SHP77 treated with DMSO at 0.1 percent for 48 hours (cell line): ENCODE measurements around the gene MRE11.
"Not testable (repeated sequence)": the region's sequence is repeated elsewhere in the genome, so short reads cannot be mapped to it uniquely, and the experiment has no call there.

Experiments used
- DNase-seq: peaks from one replicate; lab custom pipeline; 2025; lab: John Stamatoyannopoulos, UW

MRE11 gene

DNA sequence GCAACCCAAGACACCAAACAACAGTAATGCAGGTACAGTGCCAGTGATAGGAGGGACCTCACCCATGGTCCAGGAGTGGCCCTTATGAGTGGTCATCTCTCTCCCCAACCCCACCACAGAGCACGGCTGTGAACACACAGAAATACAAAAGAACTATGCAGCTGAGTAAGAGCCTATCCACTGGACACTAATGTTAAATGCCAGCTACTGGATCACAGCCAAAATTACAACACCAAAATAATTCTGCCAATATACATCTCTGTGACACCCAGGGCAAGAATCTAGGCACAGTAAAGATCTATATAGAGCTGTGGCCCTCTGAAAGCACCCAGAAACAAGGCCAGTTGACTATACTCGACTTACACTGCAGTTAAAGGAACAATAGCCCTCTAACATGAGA lies 69.6 kb downstream of the MRE11 start:
- no peak for DNase-seq

DNA sequence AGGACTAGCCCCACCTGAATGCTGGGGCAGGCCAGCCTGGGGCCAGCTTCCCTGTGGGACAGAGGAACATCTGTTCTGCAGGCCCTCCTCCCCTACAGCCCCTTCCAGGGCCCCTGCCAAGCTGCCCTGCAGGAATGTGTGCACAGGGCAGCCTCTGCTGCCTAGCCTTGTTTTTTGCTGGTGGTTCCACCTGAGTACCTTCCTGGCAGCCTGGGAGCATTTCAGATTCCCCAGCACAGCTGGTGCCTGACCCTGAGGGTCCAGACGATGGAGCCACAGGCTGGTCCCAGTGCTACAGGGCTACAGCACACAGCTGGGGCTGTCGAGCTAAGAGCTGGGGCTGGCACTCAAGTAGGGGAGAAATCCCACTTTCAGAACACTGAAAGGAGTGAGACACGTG lies 70.1 kb downstream of the MRE11 start:
- no peak for DNase-seq

DNA sequence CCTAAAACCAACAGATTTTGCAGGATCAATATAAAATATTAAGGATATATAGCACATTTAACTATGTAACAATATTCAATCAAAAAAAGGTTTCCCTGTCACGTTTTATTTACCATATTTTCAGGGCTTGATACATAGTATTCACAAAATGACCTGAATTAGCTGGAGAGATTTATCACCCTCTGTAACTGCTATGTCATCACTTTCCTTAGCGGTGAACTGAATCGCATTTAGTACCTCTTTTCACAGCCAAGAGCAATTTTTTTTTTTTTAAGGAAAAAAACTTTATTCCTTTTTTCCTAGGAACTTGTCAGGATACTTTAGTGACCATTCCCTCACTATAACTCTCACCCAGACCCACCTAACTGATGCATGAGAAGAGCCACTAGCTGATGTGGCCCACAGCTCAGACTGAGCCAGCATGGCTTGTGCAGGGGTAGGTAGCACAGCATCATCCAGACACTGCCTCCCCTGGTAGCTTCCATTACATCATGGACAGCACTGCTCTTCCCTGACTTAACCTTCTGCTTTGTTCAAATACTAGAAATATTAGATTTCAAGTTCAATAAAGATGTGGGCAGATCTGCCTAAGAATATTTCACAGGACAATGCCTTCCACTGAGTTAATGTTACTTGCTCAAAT lies 75.4 kb downstream of the MRE11 start:
- DNase-seq, result no peak

DNA sequence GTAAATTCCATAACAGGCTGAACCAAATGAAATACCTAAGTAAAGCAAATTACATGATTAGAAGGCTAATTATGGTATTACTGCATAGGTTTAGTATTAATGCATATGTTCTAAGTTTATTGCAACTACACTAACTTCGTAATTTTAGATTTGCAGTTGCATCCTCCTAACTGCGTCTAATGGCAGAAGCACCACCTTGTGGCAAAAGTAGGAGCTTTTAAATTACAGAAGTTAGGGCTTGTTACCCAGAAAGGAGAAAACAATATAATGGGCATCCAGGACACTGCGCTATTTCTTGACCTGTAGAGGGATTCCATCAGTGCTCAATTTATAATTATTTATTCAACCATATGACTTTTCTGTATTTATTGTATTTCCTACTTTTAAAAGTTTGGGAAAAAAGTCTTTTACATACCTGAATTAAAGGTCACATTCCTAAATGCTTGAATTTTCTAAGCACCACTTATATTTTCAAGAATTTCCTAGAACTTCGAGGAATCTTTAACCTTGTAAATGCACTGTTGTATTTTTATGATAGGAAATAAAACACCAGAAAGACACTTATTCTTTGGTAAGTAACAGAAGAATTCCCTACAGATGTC lies 76.2 kb downstream of the MRE11 start:
- no peak for DNase-seq

DNA sequence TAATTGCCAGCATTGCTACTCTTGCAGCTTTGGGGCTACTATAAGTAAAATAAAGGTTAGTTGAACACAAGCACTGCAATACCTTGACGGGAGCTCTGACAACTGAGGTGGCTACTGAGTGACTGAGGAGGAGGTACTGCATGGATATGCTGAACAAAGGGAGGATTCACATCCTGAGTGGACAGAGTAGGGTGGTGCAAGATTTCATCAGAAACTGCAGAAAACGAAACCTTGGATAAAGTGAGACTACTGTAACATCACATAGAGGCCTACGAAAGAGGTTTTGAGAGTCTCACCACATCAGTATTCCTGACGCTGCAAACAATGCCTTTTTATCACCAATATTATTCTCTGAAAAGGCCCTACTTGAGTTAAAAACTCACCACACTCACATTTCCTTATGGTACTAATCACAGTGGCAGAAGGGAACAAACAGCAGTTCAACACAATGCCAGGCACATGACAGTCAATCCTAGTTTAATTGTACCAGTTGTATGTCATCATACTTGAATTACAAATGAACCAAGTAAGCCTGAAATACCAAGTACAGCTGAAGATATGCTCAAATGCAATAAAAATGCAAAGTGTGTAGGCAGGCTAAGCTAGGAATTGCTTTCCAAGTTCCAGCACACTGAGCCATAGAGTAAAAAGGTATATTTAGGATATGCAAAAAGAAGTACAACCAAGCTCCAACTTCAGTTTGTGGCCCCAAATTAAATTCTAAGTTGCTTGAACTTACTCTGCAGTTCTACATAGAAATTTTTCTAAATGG lies 88.4 kb downstream of the MRE11 start:
- no peak for DNase-seq

DNA sequence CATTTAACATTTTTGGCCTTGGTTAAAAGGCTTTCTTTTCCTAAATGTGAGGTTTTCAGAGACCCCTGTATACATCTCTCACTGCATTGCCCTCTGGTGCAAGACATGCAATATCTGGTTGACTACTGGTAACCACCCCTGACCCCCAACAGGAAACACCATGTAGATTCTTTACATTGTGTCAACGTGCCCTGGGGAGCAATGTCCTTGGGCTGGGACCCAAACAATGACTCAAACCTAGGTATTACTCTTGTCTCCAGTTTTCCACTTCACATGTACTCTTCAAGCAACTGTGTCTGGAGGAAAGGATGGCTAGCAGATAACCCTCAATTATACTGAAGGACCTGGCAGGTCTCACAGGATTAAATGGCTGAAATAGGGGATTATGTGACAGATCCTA lies 91.3 kb downstream of the MRE11 start:
- DNase-seq, result no peak

DNA sequence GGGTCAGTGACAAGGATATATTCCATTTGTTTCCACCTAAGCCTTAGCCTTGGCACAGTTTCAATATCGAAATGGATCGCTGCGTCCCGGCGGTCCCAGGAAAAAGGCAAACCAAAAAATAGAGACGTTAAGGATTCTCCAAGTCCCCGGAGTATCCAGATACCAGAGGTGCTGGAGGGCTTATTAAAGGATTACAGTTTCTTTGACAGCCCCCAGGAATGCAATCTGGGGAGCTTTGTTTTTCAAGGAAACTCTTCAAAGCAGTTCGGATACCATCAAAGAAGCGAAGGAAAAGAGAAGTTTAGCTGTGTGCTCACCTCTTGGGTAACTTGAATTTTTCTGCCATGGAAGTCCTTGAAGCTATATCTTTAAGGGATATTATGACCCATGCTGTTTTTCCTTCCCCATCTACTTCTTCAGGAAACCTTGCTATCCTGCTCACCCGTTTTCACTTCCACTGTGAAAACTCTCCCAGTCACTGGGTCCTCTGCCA lies 91.8 kb downstream of the MRE11 start:
- DNase-seq, result no peak

DNA sequence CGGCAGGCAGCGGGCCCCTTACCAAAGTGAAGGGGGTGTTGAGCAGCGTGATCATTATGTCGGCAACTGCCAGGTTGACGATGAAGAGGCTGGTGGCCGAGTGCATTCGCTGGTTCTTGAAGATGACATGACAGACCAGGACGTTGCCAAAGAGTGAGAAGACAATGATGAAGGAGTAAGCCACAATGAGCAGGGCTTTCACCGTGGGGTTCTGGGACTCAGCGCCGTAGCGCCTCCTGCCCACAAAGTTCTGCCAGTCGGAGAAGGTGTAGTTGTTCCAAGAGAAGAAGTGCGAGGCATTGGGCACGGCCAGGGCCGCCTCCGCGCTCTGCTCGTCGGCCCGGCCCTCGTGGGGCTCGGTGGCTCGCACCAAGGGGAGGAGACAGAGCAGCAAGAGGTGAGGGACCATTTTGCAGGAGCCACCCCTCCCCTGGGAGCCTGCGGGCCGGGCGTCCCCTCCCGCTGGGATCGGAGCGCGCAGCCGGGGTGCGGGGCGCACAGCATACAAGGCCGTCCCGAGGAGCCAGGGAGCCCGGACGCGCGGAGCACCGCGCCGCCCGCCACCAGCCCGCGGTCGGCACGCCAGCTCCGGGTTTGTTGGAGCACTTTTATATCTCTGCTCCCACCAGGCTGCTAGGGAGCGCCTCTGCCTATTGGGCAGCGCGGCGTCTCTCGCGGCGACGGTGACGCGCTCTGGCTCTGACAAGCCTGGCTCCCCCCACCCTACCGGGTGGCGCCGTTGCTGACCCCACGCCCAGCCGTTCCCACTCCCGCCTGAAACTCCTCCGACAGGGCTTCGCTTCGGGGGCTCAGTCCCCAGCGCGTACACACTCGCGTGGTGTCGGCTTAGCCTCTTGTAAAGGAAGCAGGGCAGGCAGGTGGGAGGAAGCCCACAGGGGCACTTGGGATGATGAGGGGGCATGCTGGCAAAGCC lies 92.5 kb downstream of the MRE11 start, which contains the start of gene GPR83:
Gene GPR83 (minus strand): TSS at position 581 of the 934 bp plus-strand sequence. CDS start 172 bp downstream, at position 409.
- no peak for DNase-seq

DNA sequence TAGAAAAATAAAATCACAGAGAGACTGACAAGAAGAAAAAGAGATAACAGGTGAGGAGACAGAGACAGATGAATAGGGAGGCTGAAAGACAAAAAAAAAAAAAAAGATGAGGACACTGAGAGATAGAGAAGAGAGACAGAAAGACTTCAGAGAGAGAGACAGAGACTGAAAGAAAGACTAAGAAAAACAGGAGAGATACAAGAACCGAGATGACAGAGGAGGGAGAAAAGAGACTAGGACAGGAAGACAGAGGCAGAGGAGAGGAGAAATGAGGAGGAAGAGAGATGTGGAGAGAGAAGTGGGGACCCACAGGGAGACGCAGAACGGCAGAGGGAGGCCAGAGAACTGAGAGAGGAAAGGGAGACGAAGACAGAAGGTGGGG lies 93.2 kb downstream of the MRE11 start:
- no peak for DNase-seq

DNA sequence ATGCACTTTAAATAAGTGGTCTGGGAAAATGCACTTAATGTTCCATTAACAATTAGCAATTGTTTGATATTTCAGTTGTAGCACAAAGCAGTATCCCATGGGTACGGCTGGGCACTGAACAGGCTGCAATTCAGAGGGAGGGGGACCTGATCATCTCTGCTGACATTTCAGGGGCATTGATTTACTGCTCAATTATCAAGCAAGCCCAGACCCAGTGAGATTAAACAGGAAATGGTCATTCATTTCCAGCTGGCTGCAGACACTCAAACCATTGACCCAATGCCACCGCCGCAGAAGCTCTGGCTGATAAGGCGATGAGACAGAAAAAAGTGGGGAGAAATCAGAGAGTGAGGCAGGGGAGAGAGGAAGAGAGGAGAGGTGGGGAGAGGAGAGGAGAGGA lies 93.6 kb downstream of the MRE11 start:
- no peak for DNase-seq

DNA sequence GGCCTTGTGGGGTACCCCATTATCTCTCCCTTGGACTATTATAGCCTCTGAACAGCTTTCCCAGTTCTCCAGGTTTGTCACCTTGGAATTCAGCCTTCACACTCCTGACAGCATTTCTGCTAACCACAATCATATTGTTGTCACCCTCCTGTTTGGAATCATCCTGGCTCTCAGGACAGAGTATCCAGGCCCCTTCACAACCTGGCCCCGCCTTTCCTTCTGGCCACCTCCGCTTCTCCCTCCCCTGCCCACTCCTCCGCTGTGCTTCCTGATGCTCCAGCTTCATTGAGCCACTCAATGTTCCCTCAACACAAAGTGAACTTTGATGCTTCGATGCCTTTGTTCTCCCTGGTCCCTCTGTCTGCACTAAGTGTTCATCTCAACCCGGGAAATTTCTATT lies 95.5 kb downstream of the MRE11 start:
- no peak for DNase-seq

DNA sequence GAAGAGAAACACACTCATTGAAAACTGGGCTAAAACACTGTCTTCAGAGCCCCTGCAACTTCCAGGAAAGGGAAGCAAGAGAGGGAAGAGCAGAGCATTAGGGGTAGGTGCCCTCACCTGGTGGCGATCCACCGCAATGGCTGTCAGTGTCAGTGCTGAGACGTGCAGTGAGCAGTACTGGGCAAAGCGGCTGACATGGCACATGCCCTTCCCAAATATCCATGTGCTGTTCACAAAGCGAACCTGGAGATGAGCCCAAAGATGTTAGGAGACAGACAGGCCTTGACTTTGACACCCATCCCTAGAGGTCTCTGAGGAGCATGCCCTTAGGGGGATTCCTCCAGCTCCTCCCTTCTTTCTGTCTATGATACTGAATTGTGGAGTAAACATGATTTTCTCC lies 97.4 kb downstream of the MRE11 start:
- no peak for DNase-seq

DNA sequence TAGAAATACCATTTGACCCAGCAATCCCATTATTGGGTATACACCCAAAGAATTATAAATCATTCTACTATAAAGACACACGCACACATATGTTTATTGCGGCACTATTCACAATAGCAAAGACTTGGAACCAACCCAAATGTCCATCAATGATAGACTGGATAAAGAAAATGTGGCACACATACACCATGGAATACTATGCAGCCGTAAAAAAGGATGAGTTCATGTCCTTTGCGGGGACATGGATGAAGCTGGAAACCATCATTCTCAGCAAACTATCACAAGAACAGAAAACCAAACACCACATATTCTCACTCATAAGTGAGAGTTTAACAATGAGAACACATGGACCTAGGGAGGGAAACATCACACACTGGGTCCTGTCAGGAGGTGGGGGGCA lies 101.7 kb downstream of the MRE11 start:
- not testable (repeated sequence) for DNase-seq

DNA sequence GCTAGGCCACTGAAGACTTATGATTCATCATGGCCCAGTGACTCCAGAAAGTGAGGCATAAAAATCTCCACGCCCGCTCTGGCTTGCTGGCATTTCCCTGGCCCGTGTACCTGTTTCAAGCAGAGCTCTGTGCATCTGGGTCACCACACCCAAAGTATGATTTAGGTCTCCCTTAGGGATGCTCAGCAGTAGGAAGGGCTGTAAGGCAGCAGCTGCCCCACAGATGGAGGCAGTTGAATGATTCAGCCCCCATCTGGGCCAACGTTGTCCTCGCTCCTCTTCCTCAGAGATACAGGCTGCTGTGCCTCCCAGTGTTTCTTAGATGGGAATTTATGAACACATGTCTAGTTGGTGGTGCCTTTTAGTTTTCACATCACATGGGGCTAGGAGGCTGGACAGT lies 114.0 kb downstream of the MRE11 start:
- no peak for DNase-seq

DNA sequence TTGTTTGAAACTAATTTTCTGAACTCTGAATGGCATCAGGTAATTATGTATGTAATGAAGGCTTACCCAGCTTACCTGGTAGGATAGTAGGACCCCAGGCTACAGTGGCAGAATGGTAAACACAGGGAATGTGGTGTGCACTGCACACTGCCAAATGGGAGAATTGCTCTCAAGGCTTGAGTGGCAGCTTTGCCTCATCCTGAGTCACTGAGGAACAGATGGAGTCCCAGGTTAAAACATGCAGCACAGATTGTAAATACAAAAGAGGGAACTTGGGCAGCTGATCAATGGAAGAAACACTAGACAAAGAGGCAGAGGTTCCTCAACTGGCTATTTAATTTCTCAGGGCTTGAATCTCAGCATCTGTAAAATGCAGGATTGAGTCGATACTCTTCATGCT lies 116.8 kb downstream of the MRE11 start:
- no peak for DNase-seq

DNA sequence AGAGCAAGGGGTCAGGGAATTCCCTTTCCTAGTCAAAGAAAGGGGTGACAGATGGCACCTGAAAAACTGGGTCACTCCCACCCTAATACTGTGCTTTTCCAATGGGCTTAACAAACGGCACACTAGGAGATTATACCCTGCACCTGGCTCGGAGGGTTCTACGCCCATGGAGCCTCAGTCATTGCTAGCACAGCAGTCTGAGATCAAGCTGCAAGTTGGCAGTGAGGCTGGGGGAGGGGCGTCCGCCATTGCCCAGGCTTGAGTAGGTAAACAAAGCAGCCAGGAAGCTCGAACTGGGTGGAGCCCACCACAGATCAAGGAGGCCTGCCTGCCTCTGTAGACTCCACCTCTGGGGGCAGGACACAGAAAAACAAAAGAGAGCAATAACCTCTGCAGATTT lies 123.1 kb downstream of the MRE11 start:
- DNase-seq, result not testable (repeated sequence)
